Measurements from ENCODE around the gene MTA3.

DNA sequence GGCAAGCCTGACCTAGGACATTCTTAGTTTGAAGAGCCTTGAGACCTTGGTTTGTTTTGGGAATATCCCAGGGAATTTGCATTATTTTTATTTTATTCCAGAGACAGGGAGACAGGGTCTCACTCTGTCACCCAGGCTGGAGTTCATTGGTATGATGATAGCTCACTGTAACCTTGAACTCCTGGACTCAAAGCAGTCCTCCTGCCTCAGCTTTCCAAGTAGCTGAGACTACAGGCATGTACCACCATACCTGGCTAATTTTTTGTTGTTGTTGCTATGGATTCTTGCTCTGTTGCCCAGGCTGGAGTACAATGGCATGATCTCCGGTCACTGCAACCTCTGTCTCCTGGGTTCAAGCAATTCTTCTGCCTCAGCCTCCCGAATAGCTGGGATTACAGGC is 4.8 kb downstream of the MTA3 start:
- TF ChIP-seq, protein P1, sequence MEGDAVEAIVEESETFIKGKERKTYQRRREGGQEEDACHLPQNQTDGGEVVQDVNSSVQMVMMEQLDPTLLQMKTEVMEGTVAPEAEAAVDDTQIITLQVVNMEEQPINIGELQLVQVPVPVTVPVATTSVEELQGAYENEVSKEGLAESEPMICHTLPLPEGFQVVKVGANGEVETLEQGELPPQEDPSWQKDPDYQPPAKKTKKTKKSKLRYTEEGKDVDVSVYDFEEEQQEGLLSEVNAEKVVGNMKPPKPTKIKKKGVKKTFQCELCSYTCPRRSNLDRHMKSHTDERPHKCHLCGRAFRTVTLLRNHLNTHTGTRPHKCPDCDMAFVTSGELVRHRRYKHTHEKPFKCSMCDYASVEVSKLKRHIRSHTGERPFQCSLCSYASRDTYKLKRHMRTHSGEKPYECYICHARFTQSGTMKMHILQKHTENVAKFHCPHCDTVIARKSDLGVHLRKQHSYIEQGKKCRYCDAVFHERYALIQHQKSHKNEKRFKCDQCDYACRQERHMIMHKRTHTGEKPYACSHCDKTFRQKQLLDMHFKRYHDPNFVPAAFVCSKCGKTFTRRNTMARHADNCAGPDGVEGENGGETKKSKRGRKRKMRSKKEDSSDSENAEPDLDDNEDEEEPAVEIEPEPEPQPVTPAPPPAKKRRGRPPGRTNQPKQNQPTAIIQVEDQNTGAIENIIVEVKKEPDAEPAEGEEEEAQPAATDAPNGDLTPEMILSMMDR (IDR thresholded peaks at IDR 0.05): no peak
- TF ChIP-seq POLR2A (IDR thresholded peaks at IDR 0.05): no peak
